ENCODE data around the gene MTURN.

GRCh38 chr7:30178748-30179436 is 44.1 kb downstream of the MTURN start:
- TF ChIP-seq CTCF (IDR thresholded peaks at IDR 0.05) (no peak), POLR2A (IDR thresholded peaks at IDR 0.05) (no peak)

All from adrenal gland (tissue), 5 donors.